Stimulated activated CD8-positive, alpha-beta memory T cell treated with anti-CD3 and anti-CD28 coated beads, Interleukin-12 subunit alpha, Interleukin-12 subunit beta, amount 100 ng/mL, for 1 hour (primary cell): ENCODE measurements around the gene PARD3.
"Not testable (repeated sequence)": the region's sequence is repeated elsewhere in the genome, so short reads cannot be mapped to it uniquely, and the experiment has no call there.

Experiments
- DNase-seq: peaks from one replicate; pipeline ENCODE4 v3.0.0-alpha.2; 2020; ENCODE audit warnings: low read depth

PARD3 gene

GRCh38 chr10:34464000-34464399 is 351.1 kb downstream of the PARD3 start:
- DNase-seq: no peak

GRCh38 chr10:34462993-34463392 is 352.1 kb downstream of the PARD3 start:
- no peak for DNase-seq

GRCh38 chr10:34462056-34462455 is 353.0 kb downstream of the PARD3 start:
- DNase-seq: no peak

- no peak for DNase-seq
These were observed 360.4 kb downstream of the PARD3 start for GRCh38 chr10:34454590-34455261.

GRCh38 chr10:34449836-34450235 is 365.3 kb downstream of the PARD3 start:
- DNase-seq: no peak

- no peak for DNase-seq
These were observed 369.0 kb downstream of the PARD3 start for GRCh38 chr10:34446049-34446448.

GRCh38 chr10:34444223-34445183 is 370.6 kb downstream of the PARD3 start:
- no peak for DNase-seq

- not testable (repeated sequence) for DNase-seq
These were observed 375.7 kb downstream of the PARD3 start for GRCh38 chr10:34439386-34439785.

GRCh38 chr10:34438741-34439140 is 376.4 kb downstream of the PARD3 start:
- DNase-seq: no peak

- no peak for DNase-seq
These were observed 377.2 kb downstream of the PARD3 start for GRCh38 chr10:34437906-34438305.

GRCh38 chr10:34434119-34434594 is 380.9 kb downstream of the PARD3 start:
- no peak for DNase-seq

GRCh38 chr10:34433241-34434076 is 381.6 kb downstream of the PARD3 start:
- DNase-seq: no peak

GRCh38 chr10:34432589-34432988 is 382.5 kb downstream of the PARD3 start:
- DNase-seq: no peak

GRCh38 chr10:34430685-34431084 is 384.4 kb downstream of the PARD3 start:
- DNase-seq: no peak

GRCh38 chr10:34428501-34428900 is 386.6 kb downstream of the PARD3 start:
- no peak for DNase-seq

- no peak for DNase-seq
These were observed 387.2 kb downstream of the PARD3 start for GRCh38 chr10:34427911-34428216.

GRCh38 chr10:34427158-34427910 is 387.8 kb downstream of the PARD3 start:
- DNase-seq: not testable (repeated sequence)

GRCh38 chr10:34426538-34427157 is 388.4 kb downstream of the PARD3 start:
- DNase-seq: not testable (repeated sequence)

GRCh38 chr10:34426041-34426440 is 389.1 kb downstream of the PARD3 start:
- DNase-seq: no peak

- no peak for DNase-seq
These were observed 391.1 kb downstream of the PARD3 start for GRCh38 chr10:34423673-34424625.
